WERI-Rb-1 (cell line): ENCODE data around the gene WIPF3.

Experiments used
- DNase-seq: peaks from one replicate; pipeline ENCODE4 v3.0.0-alpha.2; 2020
- H3K27ac ChIP-seq: fragments of 250-450 bp; sonication (Bioruptor Pico); 2 replicates; pipeline ENCODE4 v1.5.1; 2020; ENCODE audit warnings: mild to moderate bottlenecking, moderate library complexity
- H3K27me3 ChIP-seq: fragments of 250-450 bp; sonication (Bioruptor Pico); 2 replicates; pipeline ENCODE4 v1.5.1; 2021; ENCODE audit warnings: mild to moderate bottlenecking, low read depth, moderate library complexity; ENCODE audit not compliant: insufficient read depth, severe bottlenecking
- H3K36me3 ChIP-seq: fragments of 250-450 bp; sonication (Bioruptor Pico); 2 replicates; pipeline ENCODE4 v1.5.1; 2020; ENCODE audit warnings: mild to moderate bottlenecking, moderate library complexity
- H3K4me3 ChIP-seq: 2 replicates; pipeline ENCODE4 v1.5.1; 2011; ENCODE audit warnings: low read depth, mild to moderate bottlenecking, control low read depth, low read length
- H3K9me3 ChIP-seq: fragments of 250-450 bp; sonication (Bioruptor Pico); 2 replicates; pipeline ENCODE4 v1.5.1; 2021; ENCODE audit warnings: mild to moderate bottlenecking, moderate library complexity; ENCODE audit not compliant: severe bottlenecking
- CTCF ChIP-seq: IDR thresholded peaks from 2 replicates; pipeline ENCODE4 v1.5.1; 2011; ENCODE audit warnings: low read depth, mild to moderate bottlenecking, control low read depth, inconsistent platforms, low read length

WIPF3 gene

GRCh38 chr7:29883462-29884398 lies 77.4 kb downstream of the WIPF3 start:
- peak; percentile 35 for DNase-seq
- peak overlapping the region; percentile 24 for H3K4me3 ChIP-seq
- H3K36me3 ChIP-seq = no peaks in the 10 kb centered on the region
- no peaks in the 10 kb centered on the region for H3K27me3 ChIP-seq
- TF ChIP-seq CTCF = no peak
- H3K27ac ChIP-seq = no peak overlapping the region
- no peaks in the 10 kb centered on the region for H3K9me3 ChIP-seq

GRCh38 chr7:29884399-29885272 lies 78.3 kb downstream of the WIPF3 start:
- TF ChIP-seq CTCF = 0 out of 2 replicates have a peak, but pooled peaks have one; percentile 33
- Histone ChIP-seq H3K4me3 (peak overlapping the region; percentile 22), H3K27ac (no peak overlapping the region; the same call in 1 of the 2 replicates), H3K27me3 (no peaks in the 10 kb centered on the region), H3K9me3 (no peaks in the 10 kb centered on the region), H3K36me3 (no peaks in the 10 kb centered on the region)
- peak; percentile 57 for DNase-seq

GRCh38 chr7:29885626-29886025 lies 79.3 kb downstream of the WIPF3 start:
- no peak for DNase-seq
- H3K9me3 ChIP-seq = no peaks in the 10 kb centered on the region
- TF ChIP-seq CTCF = no peak

GRCh38 chr7:29886827-29887226 lies 80.5 kb downstream of the WIPF3 start:
- no peaks in the 10 kb centered on the region for H3K36me3 ChIP-seq
- no peaks in the 10 kb centered on the region for H3K9me3 ChIP-seq
- no peak for DNase-seq
- H3K4me3 ChIP-seq = no peak overlapping the region
- no peak for TF ChIP-seq CTCF
- H3K27me3 ChIP-seq = no peaks in the 10 kb centered on the region
- no peak overlapping the region for H3K27ac ChIP-seq

More at GRCh38 chr7:29885626-29886025, 79.3 kb downstream of the WIPF3 start:
- Histone ChIP-seq H3K27me3 (no peaks in the 10 kb centered on the region), H3K4me3 (no peak overlapping the region), H3K27ac (no peak overlapping the region), H3K36me3 (no peaks in the 10 kb centered on the region)

GRCh38 chr7:29888006-29888405 lies 81.7 kb downstream of the WIPF3 start:
- no peaks in the 10 kb centered on the region for H3K9me3 ChIP-seq
- no peaks in the 10 kb centered on the region for H3K27me3 ChIP-seq
- DNase-seq = no peak
- no peak overlapping the region for H3K27ac ChIP-seq
- H3K36me3 ChIP-seq = no peaks in the 10 kb centered on the region
- no peak for TF ChIP-seq CTCF
- H3K4me3 ChIP-seq = no peak overlapping the region
